Duodenal mucosa (tissue), 2 donors: ENCODE measurements around the gene ECHDC3.

Source experiments
- H3K27ac ChIP-seq: one replicate; pipeline ENCODE4 v1.7.0; 2013; ENCODE audit warnings: low read depth, low read length
- H3K27me3 ChIP-seq, 2 donors: one replicate each; pipeline ENCODE4 v1.7.0; 2013; ENCODE audit warnings: low read length in 2 of 2, control low read depth in 1 of 2; ENCODE audit not compliant: insufficient read depth in 2 of 2, control insufficient read depth in 1 of 2
- H3K36me3 ChIP-seq, 2 donors: one replicate each; pipeline ENCODE4 v1.7.0; 2013; ENCODE audit warnings: low read length in 2 of 2, control low read depth in 1 of 2; ENCODE audit not compliant: insufficient read depth in 2 of 2, control insufficient read depth in 1 of 2
- H3K4me1 ChIP-seq, 2 donors: one replicate each; pipeline ENCODE4 v1.7.0; 2013; ENCODE audit warnings: low read length in 2 of 2, control low read depth in 1 of 2; ENCODE audit not compliant: insufficient read depth in 2 of 2, control insufficient read depth in 1 of 2
- H3K4me3 ChIP-seq, 2 donors: one replicate each; pipeline ENCODE4 v1.7.0; 2013; ENCODE audit warnings: low read length in 2 of 2, low read depth in 1 of 2
- H3K9ac ChIP-seq, 2 donors: one replicate each; pipeline ENCODE4 v1.7.0; 2013; ENCODE audit warnings: low read length in 2 of 2, low read depth in 1 of 2
- H3K9me3 ChIP-seq, 2 donors: one replicate each; pipeline ENCODE4 v1.7.0; 2013; ENCODE audit warnings: low read length in 2 of 2, control low read depth in 1 of 2; ENCODE audit not compliant: control insufficient read depth in 1 of 2

ECHDC3 gene

GRCh38 chr10:11746883-11747539 lies 4.8 kb downstream of the ECHDC3 start:
- H3K27me3 ChIP-seq, result no peaks in the 10 kb centered on the region
- no peaks in the 10 kb centered on the region for H3K4me1 ChIP-seq
- H3K27ac ChIP-seq, result no peak overlapping the region
- H3K4me3 ChIP-seq, result no peak overlapping the region
- no peak overlapping the region for H3K9ac ChIP-seq
- no peaks in the 10 kb centered on the region for H3K9me3 ChIP-seq
- H3K36me3 ChIP-seq, result no peaks in the 10 kb centered on the region

GRCh38 chr10:11748866-11749265 lies 6.7 kb downstream of the ECHDC3 start:
- no peaks in the 10 kb centered on the region for H3K36me3 ChIP-seq
- no peak overlapping the region for H3K27ac ChIP-seq

GRCh38 chr10:11750420-11750819 lies 8.2 kb downstream of the ECHDC3 start:
- Histone ChIP-seq H3K9me3 (no peaks in the 10 kb centered on the region), H3K36me3 (no peaks in the 10 kb centered on the region)

More at GRCh38 chr10:11748866-11749265, 6.7 kb downstream of the ECHDC3 start:
- Histone ChIP-seq H3K4me1 (no peaks in the 10 kb centered on the region), H3K9me3 (no peaks in the 10 kb centered on the region), H3K9ac (no peak overlapping the region), H3K4me3 (no peak overlapping the region), H3K27me3 (no peaks in the 10 kb centered on the region)

GRCh38 chr10:11754173-11754572 lies 12.0 kb downstream of the ECHDC3 start:
- Histone ChIP-seq H3K9me3 (no peaks in the 10 kb centered on the region), H3K27me3 (no peaks in the 10 kb centered on the region), H3K9ac (no peak overlapping the region), H3K27ac (no peak overlapping the region), H3K4me1 (peaks cover 6 to 11% of the 10 kb centered on the region in 2 donors), H3K36me3 (no peaks in the 10 kb centered on the region), H3K4me3 (no peak overlapping the region)

More at GRCh38 chr10:11750420-11750819, 8.2 kb downstream of the ECHDC3 start:
- Histone ChIP-seq H3K9ac (no peak overlapping the region), H3K4me3 (no peak overlapping the region), H3K27me3 (no peaks in the 10 kb centered on the region), H3K4me1 (no peaks in the 10 kb centered on the region), H3K27ac (no peak overlapping the region)

- Histone ChIP-seq H3K27ac (no peak overlapping the region), H3K9me3 (no peaks in the 10 kb centered on the region), H3K27me3 (no peaks in the 10 kb centered on the region), H3K4me3 (no peak overlapping the region), H3K9ac (no peak overlapping the region), H3K4me1 (peaks cover 6 to 11% of the 10 kb centered on the region in 2 donors), H3K36me3 (no peaks in the 10 kb centered on the region)
These were observed 12.4 kb downstream of the ECHDC3 start for GRCh38 chr10:11754620-11755019.

GRCh38 chr10:11755512-11756263 lies 13.5 kb downstream of the ECHDC3 start:
- Histone ChIP-seq H3K9ac (no peak overlapping the region), H3K36me3 (no peaks in the 10 kb centered on the region), H3K27me3 (no peaks in the 10 kb centered on the region), H3K27ac (no peak overlapping the region), H3K4me3 (no peak overlapping the region), H3K4me1 (peaks cover 6 to 11% of the 10 kb centered on the region in 2 donors), H3K9me3 (no peaks in the 10 kb centered on the region)

- H3K27ac ChIP-seq, result no peak overlapping the region
- no peaks in the 10 kb centered on the region for H3K36me3 ChIP-seq
- H3K4me1 ChIP-seq, result peaks cover 6 to 11% of the 10 kb centered on the region in 2 donors
- H3K9ac ChIP-seq, result no peak overlapping the region
- no peaks in the 10 kb centered on the region for H3K27me3 ChIP-seq
- no peak overlapping the region for H3K4me3 ChIP-seq
- H3K9me3 ChIP-seq, result no peaks in the 10 kb centered on the region
These were observed 14.7 kb downstream of the ECHDC3 start for GRCh38 chr10:11756766-11757315.

- H3K4me3 ChIP-seq, result no peak overlapping the region
- H3K27ac ChIP-seq, result no peak overlapping the region
- H3K9me3 ChIP-seq, result no peaks in the 10 kb centered on the region
- H3K9ac ChIP-seq, result peak overlapping the region in 1 of 2 donors; percentile 2
- no peaks in the 10 kb centered on the region for H3K27me3 ChIP-seq
- H3K36me3 ChIP-seq, result no peaks in the 10 kb centered on the region
- peaks cover 6 to 11% of the 10 kb centered on the region in 2 donors for H3K4me1 ChIP-seq
These were observed 15.3 kb downstream of the ECHDC3 start for GRCh38 chr10:11757454-11757820.

- H3K9me3 ChIP-seq, result no peaks in the 10 kb centered on the region
- no peaks in the 10 kb centered on the region for H3K36me3 ChIP-seq
- H3K4me1 ChIP-seq, result peaks cover 6 to 11% of the 10 kb centered on the region in 2 donors
- no peak overlapping the region for H3K27ac ChIP-seq
- no peaks in the 10 kb centered on the region for H3K27me3 ChIP-seq
- no peak overlapping the region for H3K4me3 ChIP-seq
- H3K9ac ChIP-seq, result peak overlapping the region in 1 of 2 donors; percentile 2
These were observed 15.8 kb downstream of the ECHDC3 start for GRCh38 chr10:11757821-11758463.
